SU-DHL-6 (cell line): Measurements from ENCODE around the gene NKX2-2.

Experiments
- EZH2phosphoT487 ChIP-seq: fragments of 200-600 bp; sonication (generic), shearing (Covaris generic); conservative IDR thresholded peaks from 2 replicates; pipeline ENCODE4 v1.6.1; 2018; ENCODE audit warnings: mild to moderate bottlenecking, antibody characterized with exemption, low read length, moderate library complexity, mixed read lengths
- TF ChIP-seq, protein P1 (sequence below): fragments of 200-600 bp; sonication (generic); IDR thresholded peaks from one replicate; pipeline ENCODE4 v1.5.1; 2017; ENCODE audit warnings: antibody characterized with exemption, mild to moderate bottlenecking, low read length, moderate library complexity; ENCODE audit not compliant: insufficient read depth, poor library complexity, severe bottlenecking

GRCh38 chr20:21516180-21516567, 2.3 kb upstream of the NKX2-2 start:
- TF ChIP-seq, protein P1, sequence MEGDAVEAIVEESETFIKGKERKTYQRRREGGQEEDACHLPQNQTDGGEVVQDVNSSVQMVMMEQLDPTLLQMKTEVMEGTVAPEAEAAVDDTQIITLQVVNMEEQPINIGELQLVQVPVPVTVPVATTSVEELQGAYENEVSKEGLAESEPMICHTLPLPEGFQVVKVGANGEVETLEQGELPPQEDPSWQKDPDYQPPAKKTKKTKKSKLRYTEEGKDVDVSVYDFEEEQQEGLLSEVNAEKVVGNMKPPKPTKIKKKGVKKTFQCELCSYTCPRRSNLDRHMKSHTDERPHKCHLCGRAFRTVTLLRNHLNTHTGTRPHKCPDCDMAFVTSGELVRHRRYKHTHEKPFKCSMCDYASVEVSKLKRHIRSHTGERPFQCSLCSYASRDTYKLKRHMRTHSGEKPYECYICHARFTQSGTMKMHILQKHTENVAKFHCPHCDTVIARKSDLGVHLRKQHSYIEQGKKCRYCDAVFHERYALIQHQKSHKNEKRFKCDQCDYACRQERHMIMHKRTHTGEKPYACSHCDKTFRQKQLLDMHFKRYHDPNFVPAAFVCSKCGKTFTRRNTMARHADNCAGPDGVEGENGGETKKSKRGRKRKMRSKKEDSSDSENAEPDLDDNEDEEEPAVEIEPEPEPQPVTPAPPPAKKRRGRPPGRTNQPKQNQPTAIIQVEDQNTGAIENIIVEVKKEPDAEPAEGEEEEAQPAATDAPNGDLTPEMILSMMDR, result no peak
- no peak for TF ChIP-seq EZH2phosphoT487
